Mucosa of descending colon (tissue), 3 donors: ENCODE results near the gene TMX2. TPM values are rescaled to one million over a fixed set of nuclear protein-coding genes. Genes with fewer than 3 reads are reported as not detected.
A peak's percentile ranks its signal among the peaks of the same experiment; 100 is the strongest.

ENCODE experiments used
- ATAC-seq: fragments of 200-7000 bp; cut with Tn5 transposase; one replicate; pipeline ENCODE4 v1.9.1; 2020; ENCODE audit warnings: mild to moderate bottlenecking, moderate library complexity
- DNase-seq, 3 donors: peaks; one replicate each; pipeline ENCODE4 v3.0.0-alpha.2; 2020
- H3K36me3 ChIP-seq: fragments of 200-600 bp; one replicate; pipeline ENCODE4 v1.8.0; 2021; ENCODE audit warnings: low read depth, mild to moderate bottlenecking
- H3K4me1 ChIP-seq: fragments of 200-600 bp; one replicate; pipeline ENCODE4 v1.8.0; 2021; ENCODE audit warnings: low read depth, mild to moderate bottlenecking
- H3K4me3 ChIP-seq: fragments of 200-600 bp; one replicate; pipeline ENCODE4 v1.8.0; 2021; ENCODE audit warnings: mild to moderate bottlenecking
- H3K9me3 ChIP-seq: fragments of 200-600 bp; one replicate; pipeline ENCODE4 v1.8.0; 2021; ENCODE audit warnings: mild to moderate bottlenecking
- CTCF ChIP-seq: fragments of 200-600 bp; IDR thresholded peaks from one replicate; pipeline ENCODE4 v1.8.0; 2022; ENCODE audit warnings: antibody characterized with exemption, mild to moderate bottlenecking
- intact Hi-C, 2 donors: fragments of 100-400 bp; cut with DNase I in 1 of 2; cut with micrococcal nuclease in 1 of 2; formaldehyde crosslinking; loops; one replicate each; pipeline versions ENCODE4 v1.11.0 to v1.11.1; 2022; cut with DNase I, micrococcal nuclease
- total RNA-seq, 3 donors: library from RNA; stranded (reverse); fragmentation: NEBNext Ultra II Directional in 2 of 3; extraction: Animal tissue kit (Norgen Biotek cat#: 25700) in 2 of 3; gene quantifications; one replicate each; pipeline versions ENCODE4 v1.2.1 to v1.2.4, GENCODE V29; 2021 to 2023
- donor health status: DM: no; HTN: no; CAD: no; lungs with moderate emphysema.
- donor health status: DM: no; HTN: no; CAD: no.
- donor health status: DM: no; HTN: yes; CAD: no.

TMX2 gene
- total RNA-seq, 3 donors from 2014 or later: 83.6 to 119 (median 113) TPM

DNA sequence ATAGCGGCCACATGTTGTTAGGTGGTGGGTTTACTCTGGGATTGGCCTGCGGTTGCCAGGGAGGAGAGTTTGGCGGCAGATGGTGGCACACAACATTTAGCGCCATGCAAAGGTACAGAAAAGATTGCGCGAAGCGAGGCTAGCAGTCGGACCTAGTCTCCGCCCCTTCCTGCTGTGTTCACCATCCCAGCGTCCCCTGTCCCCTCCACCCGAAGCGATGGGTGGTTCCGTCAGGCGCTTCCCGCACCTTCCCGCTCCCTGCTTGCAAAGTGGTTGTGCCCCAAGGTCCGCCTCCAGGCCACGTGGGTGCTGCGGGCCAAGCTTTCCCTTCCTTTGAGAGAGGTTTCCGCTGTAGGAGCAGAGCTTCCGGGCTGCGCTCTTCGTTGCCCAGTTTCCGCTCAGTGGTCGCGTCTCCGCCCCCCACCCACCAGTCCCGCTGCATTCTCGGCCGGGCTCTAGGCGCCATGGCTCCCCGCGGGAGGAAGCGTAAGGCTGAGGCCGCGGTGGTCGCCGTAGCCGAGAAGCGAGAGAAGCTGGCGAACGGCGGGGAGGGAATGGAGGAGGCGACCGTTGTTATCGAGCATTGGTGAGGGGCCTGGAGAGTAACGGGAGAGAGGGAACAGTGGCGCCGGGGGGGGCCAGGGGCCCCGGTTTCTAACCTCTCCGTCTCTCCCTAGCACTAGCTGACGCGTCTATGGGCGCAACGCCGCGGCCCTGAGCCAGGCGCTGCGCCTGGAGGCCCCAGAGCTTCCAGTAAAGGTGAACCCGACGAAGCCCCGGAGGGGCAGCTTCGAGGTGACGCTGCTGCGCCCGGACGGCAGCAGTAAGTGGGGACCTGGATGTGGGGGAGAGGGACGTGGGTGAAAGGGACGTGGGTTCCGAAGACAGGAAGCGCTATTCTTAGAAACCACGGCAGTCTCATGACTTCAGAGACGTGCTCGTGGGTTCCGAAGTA lies 29.0 kb downstream of the TMX2 start, which contains the start of gene SELENOH:
SELENOH (plus strand) TSS at position 360 of the 955 bp plus-strand sequence; CDS start at position 465, 105 bp downstream.
- intact Hi-C loops: loop anchor here in 1 of 2 donors (5.0 kb wide), 1 partner anchor 61 kb away; no protein-coding TSS in a partner anchor
- ATAC-seq: peak; percentile 98

DNA sequence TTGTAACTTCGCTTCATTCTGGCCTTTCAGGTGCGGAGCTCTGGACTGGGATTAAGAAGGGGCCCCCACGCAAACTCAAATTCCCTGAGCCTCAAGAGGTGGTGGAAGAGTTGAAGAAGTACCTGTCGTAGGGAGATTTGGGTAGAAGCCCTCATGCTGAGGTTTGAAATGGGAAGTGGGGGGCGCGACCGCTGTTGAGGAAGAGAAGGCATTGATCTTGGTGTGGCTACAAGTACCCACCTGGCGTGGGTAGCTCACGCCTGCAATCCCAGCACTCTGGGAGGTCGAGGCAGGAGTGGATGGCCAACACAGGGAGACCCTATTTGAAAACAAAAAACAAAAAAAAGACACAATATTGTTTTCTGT lies 29.7 kb downstream of the TMX2 start:
- peaks cover 11% of the 10 kb centered on the region for H3K4me1 ChIP-seq
- no peaks in the 10 kb centered on the region for H3K9me3 ChIP-seq
- intact Hi-C loops: loop anchor here in 1 of 2 donors (5.0 kb wide), 1 partner anchor 60 kb away; no protein-coding TSS in a partner anchor
- ATAC-seq (no peak), DNase-seq (no peak)
- peak overlapping the region; percentile 64 for H3K4me3 ChIP-seq
- H3K36me3 ChIP-seq: no peaks in the 10 kb centered on the region
- TF ChIP-seq CTCF: no peak

More for the DNA sequence above, 29.0 kb downstream of the TMX2 start, which contains the start of gene SELENOH:
- H3K9me3 ChIP-seq: no peaks in the 10 kb centered on the region
- TF ChIP-seq CTCF: no peak
- peak; percentile 95 to 98 (median 97) for DNase-seq
- peak within 1 kb of the TSS; percentile 64 for H3K4me3 ChIP-seq
- H3K36me3 ChIP-seq: no peaks in the 10 kb centered on the region
- peaks cover 11% of the 10 kb centered on the region for H3K4me1 ChIP-seq

DNA sequence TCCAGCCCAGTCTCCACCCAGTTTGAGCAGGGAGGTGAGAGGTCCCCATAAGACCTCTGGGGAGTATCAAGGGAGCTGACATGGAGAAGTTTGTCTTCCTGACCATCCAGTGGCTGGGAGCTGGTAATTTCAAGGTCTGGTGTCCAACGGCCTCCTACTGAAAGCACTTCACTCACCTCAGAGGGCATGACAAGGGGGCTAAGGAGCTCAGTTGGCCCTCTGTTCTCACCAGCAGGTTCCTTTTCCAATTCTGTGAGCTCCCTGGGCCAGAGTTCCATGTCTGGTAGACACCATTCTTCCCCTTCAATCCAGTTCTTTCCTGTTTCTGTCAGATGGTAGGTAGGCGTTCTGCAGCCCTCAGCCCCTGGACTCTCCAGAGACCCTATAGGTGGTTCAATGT lies 32.0 kb downstream of the TMX2 start:
- ATAC-seq (no peak), DNase-seq (no peak)
- H3K36me3 ChIP-seq: no peaks in the 10 kb centered on the region
- intact Hi-C loops: loop anchor here in 1 of 2 donors (5.0 kb wide), 1 partner anchor 58 kb away; no protein-coding TSS in a partner anchor
- no peak overlapping the region for H3K4me3 ChIP-seq
- H3K9me3 ChIP-seq: no peaks in the 10 kb centered on the region
- no peak for TF ChIP-seq CTCF
- peaks cover 11% of the 10 kb centered on the region for H3K4me1 ChIP-seq

GRCh38 chr11:57745206-57745605 lies 32.8 kb downstream of the TMX2 start:
- H3K4me3 ChIP-seq: no peak overlapping the region
- intact Hi-C loops: no loop called here
- H3K4me1 ChIP-seq: peaks cover 11% of the 10 kb centered on the region
- no peak for DNase-seq
- no peaks in the 10 kb centered on the region for H3K9me3 ChIP-seq
- TF ChIP-seq CTCF: no peak
- ATAC-seq: no peak
- no peaks in the 10 kb centered on the region for H3K36me3 ChIP-seq

GRCh38 chr11:57746920-57747319 lies 34.5 kb downstream of the TMX2 start:
- no peak overlapping the region for H3K4me3 ChIP-seq

More at GRCh38 chr11:57746920-57747319, 34.5 kb downstream of the TMX2 start:
- H3K9me3 ChIP-seq: no peaks in the 10 kb centered on the region
- ATAC-seq: no peak
- intact Hi-C loops: no loop called here
- DNase-seq: no peak
- no peak for TF ChIP-seq CTCF
- no peaks in the 10 kb centered on the region for H3K36me3 ChIP-seq
- H3K4me1 ChIP-seq: peaks cover 8% of the 10 kb centered on the region
